Measurements from ENCODE around the gene SCARB2.
"Not testable (repeated sequence)": the region's sequence is repeated elsewhere in the genome, so short reads cannot be mapped to it uniquely, and the experiment has no call there.

Gene SCARB2, protein sequence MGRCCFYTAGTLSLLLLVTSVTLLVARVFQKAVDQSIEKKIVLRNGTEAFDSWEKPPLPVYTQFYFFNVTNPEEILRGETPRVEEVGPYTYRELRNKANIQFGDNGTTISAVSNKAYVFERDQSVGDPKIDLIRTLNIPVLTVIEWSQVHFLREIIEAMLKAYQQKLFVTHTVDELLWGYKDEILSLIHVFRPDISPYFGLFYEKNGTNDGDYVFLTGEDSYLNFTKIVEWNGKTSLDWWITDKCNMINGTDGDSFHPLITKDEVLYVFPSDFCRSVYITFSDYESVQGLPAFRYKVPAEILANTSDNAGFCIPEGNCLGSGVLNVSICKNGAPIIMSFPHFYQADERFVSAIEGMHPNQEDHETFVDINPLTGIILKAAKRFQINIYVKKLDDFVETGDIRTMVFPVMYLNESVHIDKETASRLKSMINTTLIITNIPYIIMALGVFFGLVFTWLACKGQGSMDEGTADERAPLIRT

DNA sequence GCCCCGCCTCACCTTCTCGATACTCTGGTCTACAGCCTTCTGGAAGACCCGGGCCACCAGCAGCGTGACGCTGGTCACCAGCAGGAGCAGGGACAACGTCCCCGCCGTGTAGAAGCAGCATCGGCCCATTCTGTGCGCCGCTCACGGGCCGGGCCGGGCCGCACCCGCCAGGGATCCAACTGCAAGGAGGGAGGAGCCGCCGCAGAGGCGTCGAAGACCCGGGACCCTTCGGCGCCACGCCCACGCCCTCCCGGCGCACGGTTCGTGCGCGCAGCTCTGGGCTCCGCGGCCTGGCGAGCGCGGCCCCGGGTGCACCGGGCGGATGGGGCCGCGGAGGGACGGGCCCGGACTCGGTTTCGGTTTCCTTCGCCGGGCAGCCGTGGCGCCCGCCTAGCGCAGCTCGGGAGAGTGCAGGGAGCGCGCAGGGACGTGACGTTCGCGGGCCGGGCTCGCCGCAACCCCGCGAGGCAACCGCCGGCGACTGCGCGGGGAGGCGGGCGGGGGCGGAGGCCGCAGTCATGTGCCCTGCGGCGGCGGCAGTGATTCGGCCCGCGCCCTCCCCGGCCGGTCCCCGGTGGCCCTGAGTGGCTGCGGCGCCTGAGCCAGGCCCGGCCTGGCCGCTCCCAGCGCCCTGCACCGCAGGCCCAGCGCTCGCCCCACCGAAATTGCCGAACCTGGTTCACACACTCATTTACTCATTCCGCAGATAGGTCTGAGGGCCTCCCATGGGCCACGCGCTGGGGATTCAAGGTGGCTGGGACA, at the start of gene SCARB2:
Gene SCARB2, minus strand, starts transcription at position 410 of the 762 bp plus-strand sequence. Its CDS starts 281 bp downstream, at position 129.
- DNase-seq = peak; percentile 88

DNA sequence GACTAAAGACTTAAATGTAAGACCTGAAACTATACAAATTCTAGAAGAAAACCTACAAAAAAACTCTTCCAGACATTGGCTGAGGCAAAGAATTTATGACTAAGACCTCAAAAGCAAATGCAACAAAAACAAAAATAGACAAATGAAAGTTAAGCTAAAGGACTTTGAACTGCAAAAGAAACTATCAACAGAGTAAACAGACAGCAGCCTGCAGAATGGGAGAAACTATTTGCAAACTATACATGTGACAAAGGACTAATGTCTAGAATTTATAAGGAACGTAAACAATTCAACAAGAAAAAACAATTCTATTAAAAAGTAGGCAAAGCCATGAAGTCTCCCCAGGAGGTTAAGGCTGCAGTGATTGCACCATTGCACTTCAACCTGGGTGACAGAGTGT, 46.9 kb upstream of the SCARB2 start:
- no peak for DNase-seq

DNA sequence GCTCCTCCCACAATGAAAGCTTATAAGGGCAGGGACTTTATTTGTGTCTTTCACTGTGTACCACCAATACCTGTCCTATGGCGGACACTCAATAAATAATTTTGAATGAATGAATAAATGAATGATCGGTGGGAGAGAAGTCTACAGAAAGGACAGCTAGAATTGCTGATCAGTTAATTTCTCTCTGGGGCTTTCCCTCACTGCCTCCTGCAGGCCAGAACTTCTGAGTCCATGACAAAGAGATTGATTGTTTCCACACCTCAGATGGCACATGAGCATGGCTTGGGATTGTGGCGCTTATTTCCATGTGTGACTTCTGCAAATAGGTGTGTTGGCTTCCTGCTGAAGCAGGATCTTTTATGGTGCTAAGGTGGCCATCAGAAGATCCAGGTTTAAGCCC, 44.2 kb upstream of the SCARB2 start:
- no peak for DNase-seq

DNA sequence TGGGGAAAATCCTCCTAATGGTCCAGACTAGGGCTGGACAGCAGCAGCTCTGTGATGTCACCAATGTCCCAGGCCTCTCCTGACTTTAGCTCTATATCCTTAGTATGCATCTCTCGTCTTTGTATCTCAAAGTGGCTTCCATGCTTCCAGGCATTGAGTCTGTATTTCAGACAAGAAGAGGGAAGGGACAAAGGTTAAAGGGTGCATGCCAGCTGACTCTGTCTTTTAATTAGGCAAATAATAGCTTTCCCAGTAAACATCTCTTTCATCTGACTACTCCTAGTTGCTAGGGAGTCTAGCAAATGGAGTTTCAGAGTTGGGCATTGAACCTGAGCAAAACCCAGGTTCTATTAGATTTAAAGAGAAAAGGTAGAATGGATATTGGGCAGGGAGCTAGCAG, 43.3 kb upstream of the SCARB2 start:
- DNase-seq = no peak

DNA sequence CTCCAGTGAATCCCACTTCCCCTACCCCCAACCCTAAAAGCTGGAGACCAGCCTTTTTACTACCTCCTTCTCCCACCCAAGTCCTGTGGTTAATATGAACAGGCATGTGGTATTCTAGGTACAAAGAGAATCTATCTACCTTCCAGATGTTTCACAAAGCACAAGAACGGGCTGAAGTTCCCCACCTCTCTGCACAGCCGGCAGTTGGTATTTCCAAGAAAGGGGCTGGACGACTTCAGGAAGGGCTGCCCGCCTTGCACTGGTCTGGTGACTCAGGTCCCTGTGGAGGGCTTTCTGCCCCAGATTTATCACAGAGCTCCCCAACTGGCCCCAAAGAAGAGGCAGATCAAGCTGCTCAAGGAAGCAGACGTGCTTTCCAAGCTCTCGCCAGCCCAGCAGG, 42.4 kb upstream of the SCARB2 start:
- no peak for DNase-seq

DNA sequence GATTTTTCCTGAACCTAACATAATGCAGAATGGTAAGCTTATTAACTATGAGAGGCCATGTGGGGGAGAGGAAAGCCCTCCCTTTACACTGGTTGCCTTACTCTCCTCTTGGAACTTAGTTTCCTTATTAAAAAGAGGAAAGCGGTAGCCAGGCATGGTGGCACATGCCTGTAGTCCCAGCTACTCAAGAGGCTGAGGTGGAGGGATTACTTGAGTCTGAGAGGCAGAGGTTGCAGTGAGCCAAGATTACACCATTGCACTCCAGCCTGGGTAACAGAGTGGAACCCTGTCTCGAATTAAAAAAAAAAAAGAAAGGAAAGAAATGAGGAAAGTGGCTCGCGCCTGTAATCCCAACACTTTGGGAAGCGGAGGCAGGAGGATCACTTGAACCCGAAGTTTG, 39.9 kb upstream of the SCARB2 start:
- DNase-seq = no peak

DNA sequence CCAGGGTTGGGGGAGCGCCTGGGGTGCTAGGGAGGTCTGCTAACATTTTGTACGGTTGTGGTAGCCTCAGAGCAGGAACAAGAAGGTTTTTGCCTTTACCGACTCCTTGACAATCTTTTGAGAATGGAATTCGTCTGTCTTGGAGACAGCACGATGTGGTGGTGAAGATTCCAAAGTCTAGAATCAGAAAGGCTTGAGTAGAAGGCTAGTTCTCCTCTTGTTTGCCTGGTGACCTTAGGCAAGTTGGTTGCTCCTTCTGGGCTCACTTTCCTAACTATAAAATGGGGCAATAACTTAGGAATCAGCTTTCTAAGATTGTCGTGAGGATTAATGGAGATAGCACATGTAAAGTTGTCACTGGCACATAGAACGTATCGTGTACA, 38.6 kb upstream of the SCARB2 start:
- DNase-seq = no peak

DNA sequence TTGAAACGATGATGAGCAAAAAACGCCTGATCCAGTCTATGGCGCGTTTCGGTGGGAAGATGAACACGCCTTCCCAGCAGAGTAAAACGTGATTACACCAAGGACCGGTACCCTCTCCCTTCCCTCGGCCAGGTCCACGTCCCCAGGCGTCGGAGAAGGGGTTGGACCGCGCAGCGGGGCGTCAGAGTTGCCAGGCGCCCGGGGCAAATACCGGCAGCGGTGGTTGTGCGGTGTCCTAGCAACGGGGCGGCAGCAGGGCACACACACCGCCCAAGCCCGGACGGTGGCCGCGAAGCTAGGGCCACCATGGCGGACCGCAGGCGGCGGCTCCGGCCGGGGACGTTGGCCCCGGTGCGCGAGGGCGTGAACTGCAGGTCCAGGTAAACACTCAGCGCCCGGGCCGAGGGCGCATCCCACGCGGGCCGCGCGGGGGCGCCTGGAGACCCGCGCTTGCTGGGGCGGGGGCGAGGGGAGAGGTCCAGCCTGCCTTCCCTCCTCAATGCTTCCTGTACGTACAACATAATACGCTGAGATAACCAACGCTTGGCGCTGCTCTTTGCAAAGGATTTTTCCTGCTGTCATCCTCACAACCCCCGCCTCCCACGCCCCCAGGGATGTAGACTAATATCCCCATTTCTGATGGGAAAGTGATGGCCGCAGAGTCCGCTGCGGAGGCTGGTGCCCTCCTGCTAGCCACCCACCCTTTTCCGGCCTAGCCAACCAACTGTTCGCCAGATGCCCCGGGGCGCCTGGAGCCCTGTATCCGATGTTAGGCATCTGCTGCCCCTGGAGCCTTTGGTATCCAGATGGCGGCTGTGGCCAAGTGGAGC, 38.0 kb upstream of the SCARB2 start, which contains the start of gene FAM47E:
Gene FAM47E, plus strand, starts transcription at position 281 of the 830 bp plus-strand sequence. Its CDS starts 26 bp downstream, at position 307.
- DNase-seq = peak; percentile 26

DNA sequence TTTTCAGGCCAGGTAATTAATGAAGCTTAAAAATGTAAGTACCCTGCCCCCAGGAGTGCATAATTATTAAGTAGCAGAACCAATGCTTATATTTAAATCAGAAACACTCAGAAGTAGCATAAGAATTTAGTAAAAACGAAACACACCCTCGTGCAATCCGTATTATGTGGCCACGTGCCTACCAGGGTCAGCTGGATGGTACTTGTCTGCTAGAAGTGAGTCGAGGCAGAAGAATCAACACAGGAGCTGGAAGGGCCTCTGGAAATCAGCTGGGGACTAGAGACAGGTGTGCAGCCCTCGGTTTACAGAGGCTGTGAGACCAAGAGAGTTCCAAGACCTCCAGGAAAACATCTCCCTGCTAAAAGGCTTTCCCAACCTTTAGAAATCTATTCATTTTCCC, 37.3 kb upstream of the SCARB2 start:
- DNase-seq = no peak

DNA sequence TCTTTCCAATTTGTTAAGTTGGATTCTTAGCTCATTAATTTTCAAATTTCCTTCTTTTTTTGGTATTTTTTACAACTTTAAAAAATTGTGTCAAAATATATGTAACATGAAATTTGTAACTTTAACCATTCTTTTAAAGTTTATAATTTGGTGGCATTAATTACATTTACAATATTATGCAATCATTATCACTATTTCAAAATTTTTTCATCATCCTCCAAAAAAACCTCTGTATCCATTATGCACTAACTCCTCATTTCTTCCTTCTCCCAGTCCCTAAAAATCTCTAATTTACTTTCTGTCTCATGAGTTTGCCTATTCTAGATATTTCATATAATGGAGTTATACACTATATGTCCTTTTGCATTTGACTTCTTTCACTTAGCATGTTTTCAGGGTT, 33.2 kb upstream of the SCARB2 start:
- no peak for DNase-seq

DNA sequence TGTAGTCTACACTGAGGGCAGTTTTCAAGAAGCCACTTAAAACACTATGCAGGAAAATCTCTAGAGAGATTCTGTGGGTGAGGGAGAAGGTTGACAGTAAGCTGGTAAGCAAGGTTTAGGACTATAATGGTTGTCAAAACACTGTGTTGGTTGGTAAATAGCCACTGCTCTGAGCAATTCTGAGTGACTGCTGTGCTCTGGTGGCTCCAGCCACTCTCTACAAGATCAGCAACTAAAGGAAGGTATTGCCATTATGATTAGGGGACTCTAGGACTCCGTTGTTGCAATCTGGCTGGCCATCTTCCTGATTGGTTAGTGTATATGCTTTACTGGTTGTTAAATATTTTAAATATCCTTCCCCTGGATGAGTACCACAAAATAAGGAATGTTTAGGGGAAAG, 32.4 kb upstream of the SCARB2 start:
- DNase-seq = no peak

DNA sequence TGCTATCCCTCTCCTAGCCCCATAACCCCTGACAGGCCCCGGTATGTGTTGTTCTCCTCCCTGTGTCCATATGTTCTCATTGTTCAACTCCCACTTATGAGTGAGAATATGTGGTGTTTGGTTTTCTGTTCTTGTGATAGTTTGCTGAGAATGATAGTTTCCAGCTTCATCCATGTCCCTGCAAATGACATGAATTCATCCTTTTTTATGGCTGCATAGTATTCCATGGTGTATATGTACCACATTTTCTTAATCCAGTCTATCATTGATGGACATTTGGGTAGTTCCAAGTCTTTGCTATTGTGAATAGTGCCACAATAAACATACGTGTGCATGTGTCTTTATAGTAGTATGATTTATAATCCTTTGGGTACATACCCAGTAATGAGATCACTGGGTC, 30.3 kb upstream of the SCARB2 start:
- not testable (repeated sequence) for DNase-seq

DNA sequence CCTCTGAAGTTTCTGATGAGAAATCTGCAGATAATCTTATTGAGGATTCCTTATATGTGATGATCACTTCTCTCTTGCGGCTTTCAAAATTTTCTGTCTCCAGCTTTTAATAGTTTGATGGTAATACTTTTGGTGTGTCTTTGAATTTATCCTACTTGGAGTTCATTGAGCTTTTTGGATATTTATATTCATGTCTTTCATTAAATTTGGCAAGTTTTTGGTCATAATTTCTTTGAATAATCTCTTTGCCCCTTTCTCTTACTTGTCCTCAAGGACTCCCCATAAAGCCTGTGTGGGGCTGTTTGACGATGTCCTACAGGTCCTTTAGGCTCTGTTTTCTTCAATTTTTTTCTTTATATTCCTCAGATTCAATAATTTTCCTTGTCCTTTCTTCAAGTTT, 26.6 kb upstream of the SCARB2 start:
- DNase-seq = no peak

DNA sequence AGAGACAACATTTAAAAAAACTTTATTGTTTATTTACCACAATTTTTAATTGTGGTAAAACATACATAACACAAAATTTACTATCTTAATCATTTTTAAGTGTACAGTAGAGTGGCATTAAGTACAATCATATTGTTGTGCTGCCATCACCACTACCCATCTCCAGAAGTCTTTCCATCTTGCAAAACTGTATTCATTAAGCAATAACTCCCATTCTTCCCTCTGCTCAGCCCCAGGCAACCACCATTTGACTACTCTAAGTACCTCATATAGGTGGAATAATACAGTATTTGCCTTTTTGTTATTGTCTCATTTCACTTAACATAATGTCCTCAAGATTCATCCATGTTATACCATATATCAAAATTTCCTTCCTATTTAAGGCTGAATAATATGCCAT, 25.1 kb upstream of the SCARB2 start:
- DNase-seq = no peak

DNA sequence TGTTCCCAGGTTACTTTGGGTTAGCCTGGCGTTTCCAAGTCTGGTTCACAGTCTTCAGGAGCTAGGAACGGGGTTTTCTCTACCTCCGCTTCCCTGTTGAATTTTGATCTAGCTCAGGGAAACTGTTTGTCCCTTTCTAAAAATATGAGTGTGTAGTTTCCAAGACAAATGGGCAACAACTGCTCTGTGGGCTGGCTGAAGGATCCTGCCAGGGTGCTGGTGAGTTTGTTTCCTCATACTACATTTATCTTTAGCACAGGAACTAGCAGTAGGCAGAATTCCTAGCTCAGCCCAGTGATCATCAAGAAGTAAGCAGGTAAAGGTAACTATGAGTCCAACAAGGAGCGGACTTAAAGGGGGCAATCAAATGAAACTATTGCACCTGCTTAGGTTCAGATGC, 24.6 kb upstream of the SCARB2 start:
- DNase-seq = no peak

DNA sequence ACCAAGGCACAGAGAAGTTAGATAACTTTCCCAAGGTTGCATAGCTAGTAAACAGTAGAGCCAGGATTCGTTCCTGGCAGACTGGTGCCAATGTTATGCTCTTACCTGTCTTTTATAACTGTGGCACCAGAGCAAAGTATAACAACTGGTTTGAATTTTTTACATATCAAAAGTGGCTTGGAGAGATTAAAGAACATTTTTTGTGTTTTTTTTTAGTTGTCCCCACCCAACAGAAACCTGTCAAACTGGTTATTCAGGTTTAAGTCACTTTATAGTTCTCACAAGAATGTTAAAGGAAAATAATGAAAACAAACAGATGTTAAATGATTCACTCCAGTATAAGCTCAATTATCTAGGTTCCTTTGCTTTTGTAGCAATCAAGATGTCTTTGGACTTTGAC, 22.3 kb upstream of the SCARB2 start:
- no peak for DNase-seq

DNA sequence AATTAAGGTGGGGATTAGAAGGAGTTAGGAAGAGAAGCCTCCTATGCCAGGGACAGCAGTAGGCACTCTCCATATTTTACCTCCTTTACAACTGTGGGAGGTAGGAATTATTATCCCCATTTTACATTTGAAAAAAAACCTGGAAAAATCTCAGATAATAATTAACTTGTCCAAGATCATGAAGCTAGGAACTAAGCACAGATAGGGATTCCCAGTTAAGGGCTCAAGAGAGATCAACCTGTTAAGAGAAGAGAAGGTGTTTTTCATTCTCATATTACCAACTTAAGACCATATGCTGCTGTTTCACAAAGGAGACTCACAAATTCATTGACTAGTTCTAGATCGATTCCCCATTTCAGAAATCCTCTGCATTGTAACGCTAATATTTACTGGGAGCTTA, 21.8 kb upstream of the SCARB2 start:
- DNase-seq = no peak

DNA sequence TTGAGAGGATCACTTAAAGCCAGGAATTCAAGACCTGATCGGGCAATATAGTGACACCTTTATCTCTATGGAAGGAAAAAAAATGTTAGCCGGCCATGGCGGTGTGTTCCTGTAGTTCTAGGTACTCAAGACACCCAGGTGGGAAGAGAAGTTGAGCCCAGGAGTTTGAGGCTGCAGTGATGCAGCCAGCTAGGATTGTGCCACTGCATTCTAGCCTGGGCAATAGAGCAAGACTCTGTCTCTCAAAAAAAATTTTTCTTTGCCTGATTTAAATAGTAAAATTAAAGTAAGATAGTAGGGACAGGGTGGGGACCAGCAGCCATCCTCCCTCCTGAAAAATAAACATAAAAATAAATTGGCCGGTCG, 21.0 kb upstream of the SCARB2 start:
- no peak for DNase-seq

DNA sequence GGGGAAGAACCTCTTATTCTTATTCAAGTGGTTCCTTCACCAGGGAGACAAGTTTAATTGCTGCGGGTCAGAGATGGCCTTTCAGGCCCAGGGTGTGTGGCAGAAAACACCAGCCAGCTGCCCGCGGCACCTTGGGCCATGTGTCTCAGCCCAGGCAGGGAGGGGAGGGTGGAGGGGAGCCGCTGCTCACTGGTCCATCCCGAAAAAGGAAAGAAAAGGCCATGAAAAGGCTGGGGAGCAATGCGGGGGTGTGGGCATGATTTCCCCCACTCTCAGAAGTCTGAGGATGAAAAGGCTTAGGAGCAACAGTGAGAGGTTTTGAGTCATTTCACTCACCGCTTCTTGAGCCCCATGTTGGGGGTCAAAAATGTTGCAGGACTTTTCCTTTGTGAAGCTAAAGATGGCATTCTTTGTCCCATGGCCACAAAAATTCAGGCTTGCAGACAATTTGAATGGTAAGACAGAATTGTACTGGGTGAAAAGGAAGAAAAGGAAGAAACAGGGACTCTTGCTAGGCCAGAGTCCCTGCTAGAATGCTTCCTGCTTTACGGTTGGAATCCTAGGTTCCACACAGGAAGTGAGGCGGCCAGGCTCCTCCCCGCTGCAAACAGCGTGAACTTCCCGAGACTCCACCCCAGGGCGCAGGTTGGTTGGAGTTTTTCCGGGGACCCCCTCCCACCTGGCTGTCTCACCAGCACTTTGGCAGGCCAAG, 20.5 kb upstream of the SCARB2 start:
- DNase-seq = no peak

DNA sequence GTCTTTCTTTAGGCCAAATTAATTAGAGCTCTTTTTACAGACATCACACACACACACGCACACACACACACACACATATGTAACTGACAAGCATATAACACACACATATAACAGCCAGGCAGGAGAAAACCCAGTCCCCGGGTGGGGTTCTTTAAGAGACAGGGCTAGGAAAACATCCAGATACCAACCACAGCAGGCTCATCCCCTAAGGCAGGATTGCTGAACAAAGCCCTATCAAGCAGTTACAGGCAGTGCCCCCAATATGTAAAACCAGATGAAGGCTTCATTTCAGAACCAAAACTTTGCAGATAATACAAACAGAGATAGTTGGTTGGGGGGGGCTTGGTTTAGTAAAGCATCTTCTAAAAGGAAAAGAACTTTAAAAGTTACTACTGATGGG, 19.9 kb upstream of the SCARB2 start:
- DNase-seq = no peak

DNA sequence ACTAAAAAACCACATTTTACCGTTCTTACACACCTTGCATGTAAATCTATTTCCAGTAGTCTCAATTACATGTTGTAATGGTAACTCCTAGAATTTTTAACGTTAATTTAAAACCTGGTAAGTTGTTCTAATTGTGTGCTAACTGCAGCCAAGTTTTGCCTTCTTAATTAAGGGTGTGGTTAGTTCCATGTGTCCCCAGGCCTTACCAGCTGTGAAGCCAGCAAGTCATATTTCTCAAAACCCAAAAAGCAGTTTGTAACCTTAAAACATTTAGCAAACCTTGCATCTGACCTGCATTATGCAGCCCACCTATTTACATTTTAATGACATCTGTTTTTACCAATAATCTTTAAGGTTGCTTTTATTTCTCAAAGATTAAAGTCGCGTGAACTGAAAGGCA, 19.5 kb upstream of the SCARB2 start:
- no peak for DNase-seq

DNA sequence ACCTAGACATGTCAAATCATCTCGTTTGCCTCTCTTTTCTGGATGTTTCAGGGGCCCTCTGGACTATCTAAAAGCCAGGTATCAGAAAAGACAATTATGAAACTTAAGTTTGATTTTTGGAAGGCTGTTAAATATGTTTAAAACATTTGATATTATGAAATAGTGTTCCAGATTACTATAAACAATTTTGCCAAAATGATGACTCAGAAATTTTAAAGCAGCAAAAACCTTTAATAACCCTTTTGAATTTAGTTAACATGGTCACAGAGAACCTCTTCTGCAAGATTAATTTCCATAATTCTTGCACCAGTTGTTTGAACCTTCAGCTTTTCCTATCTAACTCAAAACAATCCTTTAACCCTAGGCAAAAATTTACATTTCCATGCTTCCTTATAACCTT, 19.1 kb upstream of the SCARB2 start:
- DNase-seq = no peak

DNA sequence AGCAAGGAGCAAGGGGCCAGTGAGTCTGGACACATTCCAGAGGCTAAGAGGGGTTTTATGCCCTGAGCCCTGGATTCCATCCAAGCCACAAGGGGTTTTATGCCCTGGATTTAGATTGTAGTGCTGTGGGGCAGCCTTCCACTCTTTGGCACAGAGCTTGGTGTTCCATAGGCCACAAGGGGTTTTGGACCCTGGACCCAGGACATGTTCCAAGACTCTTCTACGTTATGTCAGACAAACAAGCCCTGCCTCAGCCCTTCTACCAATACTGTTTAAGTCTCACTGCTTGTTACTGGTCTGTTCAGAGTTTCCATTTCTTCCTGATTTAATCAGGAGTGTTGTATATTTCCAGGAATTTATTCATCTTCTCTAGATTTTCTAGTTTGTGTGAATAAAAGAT, 12.8 kb upstream of the SCARB2 start:
- no peak for DNase-seq
